Ishikawa (cell line): Measurements from ENCODE around the gene CCDC57.

Experiments used
- CEBPB ChIP-seq: IDR thresholded peaks from 2 replicates; pipeline ENCODE4 v1.6.1; 2012
- CREB1 ChIP-seq: IDR thresholded peaks from 2 replicates; pipeline ENCODE4 v1.6.1; 2012; ENCODE audit warnings: low read depth
- EGR1 ChIP-seq: IDR thresholded peaks from 2 replicates; pipeline ENCODE4 v1.6.1; 2012
- EP300 ChIP-seq: IDR thresholded peaks from 2 replicates; pipeline ENCODE4 v1.6.1; 2012; ENCODE audit warnings: borderline replicate concordance
- FOXM1 ChIP-seq: IDR thresholded peaks from 2 replicates; pipeline ENCODE4 v1.6.1; 2012; ENCODE audit warnings: low read depth, borderline replicate concordance
- MAX ChIP-seq: IDR thresholded peaks from 2 replicates; pipeline ENCODE4 v1.6.1; 2012
- NFIC ChIP-seq: IDR thresholded peaks from 2 replicates; pipeline ENCODE4 v1.6.1; 2012
- RAD21 ChIP-seq: IDR thresholded peaks from 2 replicates; pipeline ENCODE4 v1.6.1; 2012; ENCODE audit warnings: low read depth
- REST ChIP-seq: IDR thresholded peaks from 2 replicates; pipeline ENCODE4 v1.6.1; 2012; ENCODE audit warnings: low read depth, mild to moderate bottlenecking
- TAF1 ChIP-seq: IDR thresholded peaks from 2 replicates; pipeline ENCODE4 v1.6.1; 2012; ENCODE audit warnings: low read depth, mild to moderate bottlenecking
- TCF12 ChIP-seq: IDR thresholded peaks from 2 replicates; pipeline ENCODE4 v1.6.1; 2012; ENCODE audit warnings: low read depth
- TEAD4 ChIP-seq: IDR thresholded peaks from 2 replicates; pipeline ENCODE4 v1.6.1; 2012
- USF1 ChIP-seq: IDR thresholded peaks from 2 replicates; pipeline ENCODE4 v1.6.1; 2012
- YY1 ChIP-seq: IDR thresholded peaks from 2 replicates; pipeline ENCODE4 v1.6.1; 2012; ENCODE audit warnings: low read depth
- ZBTB7A ChIP-seq: IDR thresholded peaks from 2 replicates; pipeline ENCODE4 v1.6.1; 2012; ENCODE audit warnings: low read depth

CCDC57 gene

GRCh38 chr17:82194765-82195164 lies 17.9 kb downstream of the CCDC57 start:
- TF ChIP-seq ZBTB7A (no peak), RAD21 (no peak), EP300 (no peak), NFIC (no peak), CEBPB (no peak), TAF1 (no peak), YY1 (no peak), TCF12 (no peak), CREB1 (no peak), MAX (no peak), TEAD4 (no peak), USF1 (no peak), FOXM1 (no peak), REST (no peak), EGR1 (no peak)

GRCh38 chr17:82193520-82194220 lies 19.0 kb downstream of the CCDC57 start:
- TF ChIP-seq FOXM1 (no peak), YY1 (no peak), TEAD4 (no peak), MAX (no peak), TCF12 (no peak), TAF1 (no peak), USF1 (no peak), REST (no peak), EGR1 (no peak), RAD21 (no peak), ZBTB7A (no peak), CREB1 (no peak), NFIC (no peak), CEBPB (no peak), EP300 (no peak)

GRCh38 chr17:82188001-82188961 lies 24.4 kb downstream of the CCDC57 start:
- TF ChIP-seq TAF1 = no peak
- TF ChIP-seq REST = no peak
- no peak for TF ChIP-seq TEAD4
- TF ChIP-seq MAX = no peak
- TF ChIP-seq YY1 = no peak
- TF ChIP-seq EGR1 = no peak
- no peak for TF ChIP-seq FOXM1
- no peak for TF ChIP-seq CREB1
